Neural cell (in vitro differentiated cells): Measurements from ENCODE around the gene TANC2. TPM values are rescaled to one million over a fixed set of nuclear protein-coding genes. Genes with fewer than 3 reads are reported as not detected.

Experiments
- H2AFZ ChIP-seq: fragments of 200-600, 300-800 bp; sonication (generic), shearing (Covaris generic); 2 replicates; pipeline ENCODE4 v1.6.0; 2014; ENCODE audit warnings: low read depth, mild to moderate bottlenecking, antibody characterized with exemption, low read length, moderate library complexity
- H3F3A ChIP-seq: fragments of 200-600 bp; shearing (Covaris generic); 2 replicates; pipeline ENCODE4 v1.6.1; 2016; ENCODE audit warnings: mild to moderate bottlenecking, moderate library complexity, mixed read lengths, antibody characterized with exemption, low read length; ENCODE audit not compliant: insufficient read depth, poor library complexity, severe bottlenecking
- H3K27ac ChIP-seq: fragments of 200-600, 300-800 bp; sonication (generic), shearing (Covaris generic); 2 replicates; pipeline ENCODE4 v1.5.1; 2014; ENCODE audit warnings: mild to moderate bottlenecking, low read length, moderate library complexity
- H3K27me3 ChIP-seq: fragments of 300-800, 200-600 bp; sonication (generic), shearing (Covaris generic); 2 replicates; pipeline ENCODE4 v1.6.0; 2014; ENCODE audit warnings: mild to moderate bottlenecking, low read depth, low read length, moderate library complexity; ENCODE audit not compliant: insufficient read depth
- H3K36me3 ChIP-seq: fragments of 300-800, 200-600 bp; sonication (generic), shearing (Covaris generic); 2 replicates; pipeline ENCODE4 v1.5.1; 2014; ENCODE audit warnings: mild to moderate bottlenecking, antibody characterized with exemption, low read length, moderate library complexity; ENCODE audit not compliant: insufficient read depth
- H3K4me2 ChIP-seq: fragments of 300-800, 200-600 bp; sonication (generic), shearing (Covaris generic); 2 replicates; pipeline ENCODE4 v1.6.0; 2014; ENCODE audit warnings: mild to moderate bottlenecking, low read length
- H3K4me3 ChIP-seq: fragments of 300-800, 200-600 bp; sonication (generic), shearing (Covaris generic); 2 replicates; pipeline ENCODE4 v1.5.1; 2014; ENCODE audit warnings: mild to moderate bottlenecking, low read length, moderate library complexity
- H3K79me2 ChIP-seq: fragments of 200-600 bp; shearing (Covaris generic); replicated peaks from 2 replicates; pipeline ENCODE4 v1.6.0; 2014; ENCODE audit warnings: mild to moderate bottlenecking, low read length, moderate library complexity; ENCODE audit not compliant: insufficient read depth
- H3K9ac ChIP-seq: fragments of 300-800, 200-600 bp; sonication (generic), shearing (Covaris generic); 2 replicates; pipeline ENCODE4 v1.6.1; 2016; ENCODE audit warnings: mild to moderate bottlenecking, low read length, mixed read lengths
- H3K9me2 ChIP-seq: fragments of 200-600 bp; shearing (Covaris generic); 2 replicates; pipeline ENCODE4 v1.6.1; 2016; ENCODE audit warnings: mild to moderate bottlenecking, low read length, mixed read lengths; ENCODE audit not compliant: insufficient read depth
- H3K9me3 ChIP-seq: fragments of 200-600, 300-800 bp; sonication (generic), shearing (Covaris generic); 2 replicates; pipeline ENCODE4 v1.6.1; 2016; ENCODE audit warnings: mild to moderate bottlenecking, mixed run types, low read length, moderate library complexity, mixed read lengths
- H4K20me1 ChIP-seq: fragments of 200-600 bp; shearing (Covaris generic); 2 replicates; pipeline ENCODE4 v1.6.1; 2016; ENCODE audit warnings: mild to moderate bottlenecking, mixed run types; ENCODE audit not compliant: insufficient read depth
- EP300 ChIP-seq: fragments of 450-650 bp; conservative IDR thresholded peaks from 2 replicates; pipeline ENCODE4 v1.6.1; 2014; ENCODE audit warnings: antibody characterized with exemption, mild to moderate bottlenecking, moderate library complexity; ENCODE audit not compliant: poor library complexity, severe bottlenecking
- EZH2 ChIP-seq: fragments of 200-600, 300-800 bp; shearing (Covaris generic), sonication (generic); IDR thresholded peaks from 2 replicates; pipeline ENCODE4 v1.6.1; 2014; ENCODE audit warnings: antibody characterized with exemption, low read length, borderline replicate concordance, mild to moderate bottlenecking; ENCODE audit not compliant: insufficient read depth, poor library complexity, severe bottlenecking
- MXI1 ChIP-seq: fragments of 450-650 bp; conservative IDR thresholded peaks from 2 replicates; pipeline ENCODE4 v1.6.1; 2014; ENCODE audit warnings: antibody characterized with exemption, mild to moderate bottlenecking; ENCODE audit not compliant: poor library complexity, severe bottlenecking
- POLR2AphosphoS5 ChIP-seq: IDR thresholded peaks from 2 replicates; pipeline ENCODE4 v1.6.1; 2012
- RAD21 ChIP-seq: fragments of 450-650 bp; conservative IDR thresholded peaks from 2 replicates; pipeline ENCODE4 v1.6.1; 2014; ENCODE audit warnings: antibody characterized with exemption, mild to moderate bottlenecking, moderate library complexity
- SMC3 ChIP-seq: fragments of 450-650 bp; conservative IDR thresholded peaks from 2 replicates; pipeline ENCODE4 v1.6.1; 2014; ENCODE audit warnings: antibody characterized with exemption, mild to moderate bottlenecking, moderate library complexity; ENCODE audit not compliant: poor library complexity
- TAF1 ChIP-seq: IDR thresholded peaks from 2 replicates; pipeline ENCODE4 v1.6.1; 2012; ENCODE audit warnings: low read depth
- polyA plus RNA-seq: library from polyadenylated mRNA; depleted of rRNA; stranded (reverse); fragments of >200 nt; gene quantifications from 2 replicates; pipeline ENCODE4 v1.2.3, GENCODE V29; 2014
- TF ChIP-seq, protein P1 (sequence below): IDR thresholded peaks from 2 replicates; pipeline ENCODE4 v1.6.1; 2012; ENCODE audit warnings: borderline replicate concordance
- TF ChIP-seq, protein P2 (sequence below): fragments of 450-650 bp; IDR thresholded peaks from 2 replicates; pipeline ENCODE4 v1.5.1; 2014; ENCODE audit warnings: antibody characterized with exemption, mild to moderate bottlenecking, moderate library complexity; ENCODE audit not compliant: poor library complexity, severe bottlenecking

TANC2 gene
- polyA plus RNA-seq, 1 donor from 2014 or later: 16.3 TPM

DNA sequence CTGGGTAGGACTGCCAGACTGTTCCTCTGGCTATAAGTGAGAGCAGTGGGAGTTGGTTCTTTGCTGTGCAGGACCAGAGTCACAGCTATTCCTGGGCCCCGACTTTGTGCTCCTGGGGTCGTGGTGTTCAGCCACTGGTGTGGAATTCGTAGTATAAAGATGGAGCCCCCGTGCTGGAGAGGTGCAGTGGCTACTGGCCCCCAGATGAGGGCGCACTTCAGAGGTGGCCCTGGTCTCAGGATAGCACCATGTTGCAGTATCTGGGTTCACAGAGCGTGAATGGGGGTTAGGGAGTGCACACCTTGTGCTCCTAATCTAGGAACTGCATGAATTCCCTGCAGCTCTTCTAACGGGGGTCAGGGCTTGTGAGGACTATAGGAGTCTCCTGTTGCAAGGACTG is 21.1 kb downstream of the TANC2 start:
- no peaks in the 10 kb centered on the region for H3K27me3 ChIP-seq
- H3K27ac ChIP-seq: no peak overlapping the region
- no peak overlapping the region for H3K9ac ChIP-seq
- no peaks in the 10 kb centered on the region for H3F3A ChIP-seq
- H3K4me3 ChIP-seq: no peak overlapping the region
- peaks cover 17% of the 10 kb centered on the region for H4K20me1 ChIP-seq
- no peaks in the 10 kb centered on the region for H3K9me2 ChIP-seq
- TF ChIP-seq TAF1 (no peak), POLR2AphosphoS5 (no peak), EP300 (no peak), RAD21 (no peak), EZH2 (no peak), MXI1 (no peak), SMC3 (no peak)
- TF ChIP-seq, protein P1, sequence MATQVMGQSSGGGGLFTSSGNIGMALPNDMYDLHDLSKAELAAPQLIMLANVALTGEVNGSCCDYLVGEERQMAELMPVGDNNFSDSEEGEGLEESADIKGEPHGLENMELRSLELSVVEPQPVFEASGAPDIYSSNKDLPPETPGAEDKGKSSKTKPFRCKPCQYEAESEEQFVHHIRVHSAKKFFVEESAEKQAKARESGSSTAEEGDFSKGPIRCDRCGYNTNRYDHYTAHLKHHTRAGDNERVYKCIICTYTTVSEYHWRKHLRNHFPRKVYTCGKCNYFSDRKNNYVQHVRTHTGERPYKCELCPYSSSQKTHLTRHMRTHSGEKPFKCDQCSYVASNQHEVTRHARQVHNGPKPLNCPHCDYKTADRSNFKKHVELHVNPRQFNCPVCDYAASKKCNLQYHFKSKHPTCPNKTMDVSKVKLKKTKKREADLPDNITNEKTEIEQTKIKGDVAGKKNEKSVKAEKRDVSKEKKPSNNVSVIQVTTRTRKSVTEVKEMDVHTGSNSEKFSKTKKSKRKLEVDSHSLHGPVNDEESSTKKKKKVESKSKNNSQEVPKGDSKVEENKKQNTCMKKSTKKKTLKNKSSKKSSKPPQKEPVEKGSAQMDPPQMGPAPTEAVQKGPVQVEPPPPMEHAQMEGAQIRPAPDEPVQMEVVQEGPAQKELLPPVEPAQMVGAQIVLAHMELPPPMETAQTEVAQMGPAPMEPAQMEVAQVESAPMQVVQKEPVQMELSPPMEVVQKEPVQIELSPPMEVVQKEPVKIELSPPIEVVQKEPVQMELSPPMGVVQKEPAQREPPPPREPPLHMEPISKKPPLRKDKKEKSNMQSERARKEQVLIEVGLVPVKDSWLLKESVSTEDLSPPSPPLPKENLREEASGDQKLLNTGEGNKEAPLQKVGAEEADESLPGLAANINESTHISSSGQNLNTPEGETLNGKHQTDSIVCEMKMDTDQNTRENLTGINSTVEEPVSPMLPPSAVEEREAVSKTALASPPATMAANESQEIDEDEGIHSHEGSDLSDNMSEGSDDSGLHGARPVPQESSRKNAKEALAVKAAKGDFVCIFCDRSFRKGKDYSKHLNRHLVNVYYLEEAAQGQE: no peak
- TF ChIP-seq, protein P2, sequence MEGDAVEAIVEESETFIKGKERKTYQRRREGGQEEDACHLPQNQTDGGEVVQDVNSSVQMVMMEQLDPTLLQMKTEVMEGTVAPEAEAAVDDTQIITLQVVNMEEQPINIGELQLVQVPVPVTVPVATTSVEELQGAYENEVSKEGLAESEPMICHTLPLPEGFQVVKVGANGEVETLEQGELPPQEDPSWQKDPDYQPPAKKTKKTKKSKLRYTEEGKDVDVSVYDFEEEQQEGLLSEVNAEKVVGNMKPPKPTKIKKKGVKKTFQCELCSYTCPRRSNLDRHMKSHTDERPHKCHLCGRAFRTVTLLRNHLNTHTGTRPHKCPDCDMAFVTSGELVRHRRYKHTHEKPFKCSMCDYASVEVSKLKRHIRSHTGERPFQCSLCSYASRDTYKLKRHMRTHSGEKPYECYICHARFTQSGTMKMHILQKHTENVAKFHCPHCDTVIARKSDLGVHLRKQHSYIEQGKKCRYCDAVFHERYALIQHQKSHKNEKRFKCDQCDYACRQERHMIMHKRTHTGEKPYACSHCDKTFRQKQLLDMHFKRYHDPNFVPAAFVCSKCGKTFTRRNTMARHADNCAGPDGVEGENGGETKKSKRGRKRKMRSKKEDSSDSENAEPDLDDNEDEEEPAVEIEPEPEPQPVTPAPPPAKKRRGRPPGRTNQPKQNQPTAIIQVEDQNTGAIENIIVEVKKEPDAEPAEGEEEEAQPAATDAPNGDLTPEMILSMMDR: no peak
- H3K36me3 ChIP-seq: no peaks in the 10 kb centered on the region
- H3K79me2 ChIP-seq: peaks cover 82% of the 10 kb centered on the region
- H3K4me2 ChIP-seq: no peak overlapping the region
- peaks cover 6% of the 10 kb centered on the region for H3K9me3 ChIP-seq
- no peak overlapping the region for H2AFZ ChIP-seq

DNA sequence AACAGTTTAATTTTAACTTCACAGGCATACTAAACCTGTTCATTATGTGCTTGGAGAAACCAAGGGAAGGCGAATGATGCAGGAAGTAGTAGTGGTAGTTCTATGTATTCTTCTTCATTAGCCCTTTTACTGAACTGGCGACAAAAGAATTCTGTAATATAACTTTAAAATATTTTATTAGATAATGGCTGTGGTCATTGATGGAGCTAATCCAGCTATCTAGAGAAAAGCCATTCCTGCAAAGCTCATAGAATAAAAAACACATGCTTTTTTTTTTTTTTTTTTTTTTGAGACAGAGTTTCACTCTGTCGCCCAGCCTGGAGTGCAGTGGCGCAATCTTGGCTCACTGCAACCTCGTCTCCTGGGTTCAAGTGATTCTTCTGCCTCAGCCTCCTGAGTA is 23.5 kb downstream of the TANC2 start:
- TF ChIP-seq, protein P2: no peak
- TF ChIP-seq MXI1 (no peak), SMC3 (no peak), TAF1 (no peak), EP300 (no peak), RAD21 (no peak)
- Histone ChIP-seq H3K4me2 (no peak overlapping the region), H3K36me3 (no peaks in the 10 kb centered on the region), H2AFZ (no peak overlapping the region), H3K4me3 (no peak overlapping the region), H3F3A (no peaks in the 10 kb centered on the region), H3K9me2 (no peaks in the 10 kb centered on the region), H3K27me3 (no peaks in the 10 kb centered on the region), H3K9ac (no peak overlapping the region), H4K20me1 (peaks cover 27% of the 10 kb centered on the region), H3K27ac (no peak overlapping the region), H3K79me2 (peaks cover 70% of the 10 kb centered on the region), H3K9me3 (no peaks in the 10 kb centered on the region)
